ENCODE measurements around the gene ALDH4A1. TPM values are rescaled to one million over a fixed set of nuclear protein-coding genes. Genes with fewer than 3 reads are reported as not detected.

Gene ALDH4A1
- polyA plus RNA-seq, 2 donors = 34.7 to 39.6 TPM

- 93% methylated on average over 30 of the region's 30 CpGs for WGBS, 2 donors
- peaks cover 10 to 36% of the 10 kb centered on the region in 2 donors for H3K36me3 ChIP-seq (ENCODE audit: control insufficient read depth in 2 of 2, insufficient read depth in 2 of 2, low read length in 1 of 2)
- no peaks in the 10 kb centered on the region for H3K27me3 ChIP-seq (ENCODE audit: control insufficient read depth in 1 of 2, insufficient read depth in 2 of 2, low read length in 2 of 2)
- no peak overlapping the region for H3K27ac ChIP-seq (ENCODE audit: low read depth in 2 of 2, low read length in 1 of 2)
- no peak overlapping the region for H3K4me3 ChIP-seq (ENCODE audit: low read depth in 1 of 2, low read length in 2 of 2)
- peaks cover 0 to 7% of the 10 kb centered on the region in 2 donors for H3K4me1 ChIP-seq (ENCODE audit: control insufficient read depth in 2 of 2, insufficient read depth in 2 of 2, low read length in 1 of 2)
- H3K9me3 ChIP-seq (ENCODE audit: control insufficient read depth in 2 of 2, insufficient read depth in 1 of 2, low read depth in 1 of 2, low read length in 1 of 2) = peaks cover 0 to 2% of the 10 kb centered on the region in 2 donors
These were observed 14.9 kb upstream of the ALDH4A1 start for GRCh38 chr1:18917071-18917799.

GRCh38 chr1:18915341-18915740, 13.0 kb upstream of the ALDH4A1 start:
- H3K27ac ChIP-seq (ENCODE audit: low read depth in 2 of 2, low read length in 1 of 2) = peak overlapping the region in 1 of 2 donors; percentile 11
- H3K4me3 ChIP-seq (ENCODE audit: low read depth in 1 of 2, low read length in 2 of 2) = no peak overlapping the region
- H3K9me3 ChIP-seq (ENCODE audit: control insufficient read depth in 2 of 2, insufficient read depth in 1 of 2, low read depth in 1 of 2, low read length in 1 of 2) = peaks cover 0 to 2% of the 10 kb centered on the region in 2 donors
- WGBS, 2 donors = 91 to 94% methylated on average over 7 of the region's 7 CpGs
- no peaks in the 10 kb centered on the region for H3K27me3 ChIP-seq (ENCODE audit: control insufficient read depth in 1 of 2, insufficient read depth in 2 of 2, low read length in 2 of 2)
- peaks cover 10 to 43% of the 10 kb centered on the region in 2 donors for H3K36me3 ChIP-seq (ENCODE audit: control insufficient read depth in 2 of 2, insufficient read depth in 2 of 2, low read length in 1 of 2)
- H3K4me1 ChIP-seq (ENCODE audit: control insufficient read depth in 2 of 2, insufficient read depth in 2 of 2, low read length in 1 of 2) = no peaks in the 10 kb centered on the region

DNA sequence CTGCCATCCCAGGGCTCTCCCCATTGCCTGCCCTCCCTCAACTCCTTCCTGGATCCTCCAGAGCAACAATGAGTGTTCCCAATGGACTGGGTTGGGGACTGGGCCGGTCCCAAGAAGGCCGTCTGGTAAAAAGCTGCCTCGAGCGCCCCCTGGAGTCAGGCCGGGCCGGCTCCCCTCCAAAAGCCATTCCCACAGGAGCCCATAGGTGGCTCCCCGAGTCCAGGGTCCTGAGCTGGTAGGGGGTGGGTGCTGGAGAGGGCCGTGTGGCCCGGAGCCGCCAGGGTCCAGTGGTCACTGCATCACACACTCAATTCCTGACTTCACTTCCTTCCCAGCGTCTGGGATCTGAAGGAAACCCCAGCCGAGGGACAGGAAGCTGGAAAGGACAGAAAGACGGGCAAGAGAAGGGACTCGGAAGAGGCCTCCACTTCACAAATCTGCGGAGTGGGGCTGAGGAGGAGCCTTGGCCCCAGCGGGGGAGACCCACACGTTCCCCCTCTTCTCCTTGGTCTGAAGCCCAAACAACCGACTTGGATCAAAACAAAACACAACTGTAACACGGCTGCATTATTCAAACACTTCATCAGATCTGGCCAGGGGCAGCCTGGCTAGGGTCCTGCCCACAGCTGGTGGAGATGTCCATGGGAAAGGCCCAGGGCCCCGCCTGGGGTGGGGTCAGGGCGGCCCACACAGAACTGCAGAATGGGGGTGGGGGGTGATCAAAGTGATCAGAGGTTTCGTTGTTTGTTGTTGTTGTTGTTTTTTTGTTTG, 10.9 kb upstream of the ALDH4A1 start:
- H3K4me1 ChIP-seq (ENCODE audit: control insufficient read depth in 2 of 2, insufficient read depth in 2 of 2, low read length in 1 of 2) = no peaks in the 10 kb centered on the region
- H3K4me3 ChIP-seq (ENCODE audit: low read depth in 1 of 2, low read length in 2 of 2) = no peak overlapping the region
- H3K36me3 ChIP-seq (ENCODE audit: control insufficient read depth in 2 of 2, insufficient read depth in 2 of 2, low read length in 1 of 2) = peaks cover 8 to 54% of the 10 kb centered on the region in 2 donors
- WGBS, 2 donors = 28 to 31% methylated on average over 22 of the region's 22 CpGs
- H3K9me3 ChIP-seq (ENCODE audit: control insufficient read depth in 2 of 2, insufficient read depth in 1 of 2, low read depth in 1 of 2, low read length in 1 of 2) = no peaks in the 10 kb centered on the region
- H3K27ac ChIP-seq (ENCODE audit: low read depth in 2 of 2, low read length in 1 of 2) = peak overlapping the region in 1 of 2 donors; percentile 34
- H3K27me3 ChIP-seq (ENCODE audit: control insufficient read depth in 1 of 2, insufficient read depth in 2 of 2, low read length in 2 of 2) = no peaks in the 10 kb centered on the region

DNA sequence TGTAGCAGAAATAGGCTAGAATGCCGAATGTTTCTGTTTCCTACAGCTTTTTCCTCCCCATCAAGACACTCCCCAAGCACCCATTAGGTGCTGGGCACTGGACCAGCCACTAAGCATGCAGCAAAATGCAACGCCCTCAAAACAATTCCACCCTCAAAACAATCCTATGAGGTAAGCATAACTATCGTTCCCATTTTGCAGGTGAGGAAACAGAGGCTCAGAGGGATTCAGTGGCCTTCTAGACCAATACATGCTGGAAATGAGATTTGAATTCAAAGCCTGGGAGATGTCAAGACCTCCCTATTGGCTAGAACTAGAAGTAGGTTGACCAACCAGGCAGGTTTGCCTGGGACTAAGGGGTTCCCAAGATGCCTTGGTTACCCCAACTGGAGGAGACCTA, 10.2 kb upstream of the ALDH4A1 start:
- peak overlapping the region in 1 of 2 donors; percentile 34 for H3K27ac ChIP-seq (ENCODE audit: low read depth in 2 of 2, low read length in 1 of 2)
- no peaks in the 10 kb centered on the region for H3K27me3 ChIP-seq (ENCODE audit: control insufficient read depth in 1 of 2, insufficient read depth in 2 of 2, low read length in 2 of 2)
- no peaks in the 10 kb centered on the region for H3K9me3 ChIP-seq (ENCODE audit: control insufficient read depth in 2 of 2, insufficient read depth in 1 of 2, low read depth in 1 of 2, low read length in 1 of 2)
- peaks cover 11 to 52% of the 10 kb centered on the region in 2 donors for H3K36me3 ChIP-seq (ENCODE audit: control insufficient read depth in 2 of 2, insufficient read depth in 2 of 2, low read length in 1 of 2)
- H3K4me1 ChIP-seq (ENCODE audit: control insufficient read depth in 2 of 2, insufficient read depth in 2 of 2, low read length in 1 of 2) = no peaks in the 10 kb centered on the region
- H3K4me3 ChIP-seq (ENCODE audit: low read depth in 1 of 2, low read length in 2 of 2) = no peak overlapping the region
- 79 to 86% methylated on average over 3 of the region's 3 CpGs for WGBS, 2 donors

GRCh38 chr1:18908911-18909771, 6.8 kb upstream of the ALDH4A1 start:
- Histone ChIP-seq H3K27me3 (ENCODE audit: control insufficient read depth in 1 of 2, insufficient read depth in 2 of 2, low read length in 2 of 2) (no peaks in the 10 kb centered on the region), H3K4me1 (ENCODE audit: control insufficient read depth in 2 of 2, insufficient read depth in 2 of 2, low read length in 1 of 2) (no peaks in the 10 kb centered on the region), H3K4me3 (ENCODE audit: low read depth in 1 of 2, low read length in 2 of 2) (no peak overlapping the region), H3K27ac (ENCODE audit: low read depth in 2 of 2, low read length in 1 of 2) (peak overlapping the region in 1 of 2 donors; percentile 17), H3K9me3 (ENCODE audit: control insufficient read depth in 2 of 2, insufficient read depth in 1 of 2, low read depth in 1 of 2, low read length in 1 of 2) (no peaks in the 10 kb centered on the region), H3K36me3 (ENCODE audit: control insufficient read depth in 2 of 2, insufficient read depth in 2 of 2, low read length in 1 of 2) (peaks cover 3 to 38% of the 10 kb centered on the region in 2 donors)
- WGBS, 2 donors = 75 to 77% methylated on average over 17 of the region's 17 CpGs

GRCh38 chr1:18907917-18908845, 5.8 kb upstream of the ALDH4A1 start:
- 64 to 65% methylated on average over 22 of the region's 22 CpGs for WGBS, 2 donors
- H3K27ac ChIP-seq (ENCODE audit: low read depth in 2 of 2, low read length in 1 of 2) = peak overlapping the region; percentile 56 to 74
- no peaks in the 10 kb centered on the region for H3K4me1 ChIP-seq (ENCODE audit: control insufficient read depth in 2 of 2, insufficient read depth in 2 of 2, low read length in 1 of 2)
- no peaks in the 10 kb centered on the region for H3K9me3 ChIP-seq (ENCODE audit: control insufficient read depth in 2 of 2, insufficient read depth in 1 of 2, low read depth in 1 of 2, low read length in 1 of 2)
- H3K27me3 ChIP-seq (ENCODE audit: control insufficient read depth in 1 of 2, insufficient read depth in 2 of 2, low read length in 2 of 2) = no peaks in the 10 kb centered on the region
- peaks cover 3 to 38% of the 10 kb centered on the region in 2 donors for H3K36me3 ChIP-seq (ENCODE audit: control insufficient read depth in 2 of 2, insufficient read depth in 2 of 2, low read length in 1 of 2)
- no peak overlapping the region for H3K4me3 ChIP-seq (ENCODE audit: low read depth in 1 of 2, low read length in 2 of 2)

DNA sequence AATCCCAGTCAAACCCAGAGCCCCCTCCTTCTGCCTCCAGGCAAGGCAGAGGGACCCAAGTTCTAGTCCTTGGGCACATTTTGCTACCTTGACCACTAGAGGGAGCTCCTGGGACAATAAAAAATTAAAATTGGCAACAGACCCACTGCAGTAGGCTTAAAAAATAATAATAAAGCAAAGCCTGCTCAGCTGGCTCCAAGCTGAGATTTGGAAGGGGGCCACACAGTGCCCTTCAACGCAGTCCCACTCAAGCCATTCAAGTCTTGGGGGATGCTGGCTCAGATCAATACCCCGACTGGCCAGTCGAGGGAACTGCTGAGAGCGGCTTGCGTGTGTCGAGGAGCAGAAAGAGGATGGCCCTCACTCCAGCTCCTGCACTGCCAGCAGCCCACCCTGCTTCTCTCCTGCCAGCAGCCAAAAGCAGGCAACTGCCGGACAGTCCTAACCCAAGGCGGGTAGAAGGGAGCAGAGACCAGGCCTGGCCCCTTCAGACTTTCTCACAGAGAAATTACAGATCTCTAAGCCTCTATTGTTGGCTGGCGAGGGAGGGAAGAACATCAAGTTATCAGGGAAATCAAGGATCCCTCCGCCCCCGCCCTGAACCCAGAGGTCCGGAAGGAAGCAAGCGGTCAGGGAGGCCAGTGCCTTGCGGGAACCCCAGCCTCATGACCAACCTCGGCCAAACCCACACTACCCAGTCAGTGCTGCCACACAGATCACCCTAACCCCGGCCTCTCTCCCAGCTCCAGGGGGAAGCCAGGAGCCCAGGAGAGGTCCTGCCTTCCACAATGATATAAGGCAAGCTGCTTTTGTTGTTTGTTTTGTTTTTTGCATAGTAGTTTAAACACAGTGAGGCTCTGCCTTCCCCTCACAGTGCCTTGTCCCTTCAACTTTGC, 4.9 kb upstream of the ALDH4A1 start:
- H3K27ac ChIP-seq (ENCODE audit: low read depth in 2 of 2, low read length in 1 of 2) = peak overlapping the region; percentile 56 to 74
- no peaks in the 10 kb centered on the region for H3K9me3 ChIP-seq (ENCODE audit: control insufficient read depth in 2 of 2, insufficient read depth in 1 of 2, low read depth in 1 of 2, low read length in 1 of 2)
- no peaks in the 10 kb centered on the region for H3K27me3 ChIP-seq (ENCODE audit: control insufficient read depth in 1 of 2, insufficient read depth in 2 of 2, low read length in 2 of 2)
- H3K36me3 ChIP-seq (ENCODE audit: control insufficient read depth in 2 of 2, insufficient read depth in 2 of 2, low read length in 1 of 2) = peaks cover 3 to 35% of the 10 kb centered on the region in 2 donors
- no peak overlapping the region for H3K4me3 ChIP-seq (ENCODE audit: low read depth in 1 of 2, low read length in 2 of 2)
- WGBS, 2 donors = 43 to 47% methylated on average over 16 of the region's 16 CpGs
- no peaks in the 10 kb centered on the region for H3K4me1 ChIP-seq (ENCODE audit: control insufficient read depth in 2 of 2, insufficient read depth in 2 of 2, low read length in 1 of 2)

GRCh38 chr1:18903291-18903756, 969 bp upstream of the ALDH4A1 start:
- H3K4me3 ChIP-seq (ENCODE audit: low read depth in 1 of 2, low read length in 2 of 2) = peak overlapping the region; percentile 59 to 61
- H3K27me3 ChIP-seq (ENCODE audit: control insufficient read depth in 1 of 2, insufficient read depth in 2 of 2, low read length in 2 of 2) = no peaks in the 10 kb centered on the region
- WGBS, 2 donors = 31 to 35% methylated on average over 8 of the region's 8 CpGs
- H3K4me1 ChIP-seq (ENCODE audit: control insufficient read depth in 2 of 2, insufficient read depth in 2 of 2, low read length in 1 of 2) = peaks cover 3 to 9% of the 10 kb centered on the region in 2 donors
- H3K27ac ChIP-seq (ENCODE audit: low read depth in 2 of 2, low read length in 1 of 2) = peak overlapping the region; percentile 94 to 97
- H3K9me3 ChIP-seq (ENCODE audit: control insufficient read depth in 2 of 2, insufficient read depth in 1 of 2, low read depth in 1 of 2, low read length in 1 of 2) = no peaks in the 10 kb centered on the region
- peaks cover 3 to 7% of the 10 kb centered on the region in 2 donors for H3K36me3 ChIP-seq (ENCODE audit: control insufficient read depth in 2 of 2, insufficient read depth in 2 of 2, low read length in 1 of 2)

Data from esophagus (tissue), 2 donors.